HEK293 (cell line): ENCODE measurements around the gene OCLN.

Experiments
- HOXD13 ChIP-seq: sonication (generic); formaldehyde crosslinking; IDR thresholded peaks from 2 replicates; pipeline ENCODE4 v1.8.0; 2022; ENCODE audit warnings: missing genetic modification reagents, borderline replicate concordance
- KLF1 ChIP-seq: fragments of 450-650 bp; formaldehyde crosslinking; IDR thresholded peaks from 2 replicates; pipeline ENCODE4 v1.5.1; 2016; ENCODE audit warnings: missing biosample characterization, missing genetic modification characterization
- ZBTB21 ChIP-seq: fragments of 450-650 bp; formaldehyde crosslinking; IDR thresholded peaks from 2 replicates; pipeline ENCODE4 v1.5.1; 2017; ENCODE audit warnings: missing biosample characterization, missing genetic modification characterization
- ZNF10 ChIP-seq: fragments of 450-650 bp; formaldehyde crosslinking; IDR thresholded peaks from 2 replicates; pipeline ENCODE4 v1.5.1; 2017; ENCODE audit warnings: missing biosample characterization, missing genetic modification characterization
- ZNF138 ChIP-seq: fragments of 450-650 bp; formaldehyde crosslinking; IDR thresholded peaks from 2 replicates; pipeline ENCODE4 v1.5.1; 2016; ENCODE audit warnings: missing biosample characterization, missing genetic modification characterization, borderline replicate concordance
- ZNF169 ChIP-seq: fragments of 450-650 bp; formaldehyde crosslinking; IDR thresholded peaks from 2 replicates; pipeline ENCODE4 v1.5.1; 2016; ENCODE audit warnings: missing biosample characterization, missing genetic modification characterization
- ZNF174 ChIP-seq: fragments of 450-650 bp; formaldehyde crosslinking; IDR thresholded peaks from 2 replicates; pipeline ENCODE4 v1.5.0; 2017; ENCODE audit warnings: missing biosample characterization, mild to moderate bottlenecking, missing genetic modification characterization
- ZNF23 ChIP-seq: fragments of 450-650 bp; formaldehyde crosslinking; IDR thresholded peaks from 2 replicates; pipeline ENCODE4 v1.5.1; 2016; ENCODE audit warnings: missing biosample characterization, missing genetic modification characterization, borderline replicate concordance
- ZNF248 ChIP-seq: fragments of 450-650 bp; formaldehyde crosslinking; IDR thresholded peaks from 2 replicates; pipeline ENCODE4 v1.5.1; 2017; ENCODE audit warnings: missing biosample characterization, missing genetic modification characterization
- ZNF274 ChIP-seq, 2 experiments: fragments of 200-500 bp in 1 of 2; fragments of 450-650 bp in 1 of 2; sonication (Bioruptor generic) in 1 of 2; formaldehyde crosslinking in 1 of 2; IDR thresholded peaks; 2 replicates each; pipeline versions ENCODE4 v1.5.1 to v1.6.1; 2014 to 2016; ENCODE audit warnings: borderline replicate concordance in 1 of 2, inconsistent platforms in 1 of 2, low read length in 1 of 2, missing biosample characterization in 1 of 2, missing genetic modification characterization in 1 of 2
- ZNF354C ChIP-seq: fragments of 450-650 bp; formaldehyde crosslinking; IDR thresholded peaks from 2 replicates; pipeline ENCODE4 v1.5.1; 2016; ENCODE audit warnings: missing biosample characterization, missing genetic modification characterization, low read depth, borderline replicate concordance
- ZNF394 ChIP-seq: fragments of 450-650 bp; formaldehyde crosslinking; IDR thresholded peaks from 2 replicates; pipeline ENCODE4 v1.5.1; 2016; ENCODE audit warnings: missing biosample characterization, missing genetic modification characterization, mild to moderate bottlenecking, moderate library complexity, borderline replicate concordance
- ZNF433 ChIP-seq: fragments of 450-650 bp; formaldehyde crosslinking; IDR thresholded peaks from 2 replicates; pipeline ENCODE4 v1.5.1; 2016; ENCODE audit warnings: missing biosample characterization, missing genetic modification characterization, low read depth
- ZNF529 ChIP-seq: fragments of 450-650 bp; formaldehyde crosslinking; IDR thresholded peaks from 2 replicates; pipeline ENCODE4 v1.5.1; 2017; ENCODE audit warnings: missing genetic modification characterization, missing biosample characterization; ENCODE audit not compliant: insufficient replicate concordance
- ZNF530 ChIP-seq: fragments of 450-650 bp; formaldehyde crosslinking; IDR thresholded peaks from 2 replicates; pipeline ENCODE4 v1.5.1; 2016; ENCODE audit warnings: low read depth, missing biosample characterization, missing genetic modification characterization
- ZNF571 ChIP-seq: fragments of 450-650 bp; formaldehyde crosslinking; IDR thresholded peaks from 2 replicates; pipeline ENCODE4 v1.5.0; 2017; ENCODE audit warnings: missing biosample characterization, missing genetic modification characterization
- ZNF585B ChIP-seq: fragments of 450-650 bp; formaldehyde crosslinking; IDR thresholded peaks from 2 replicates; pipeline ENCODE4 v1.5.1; 2016; ENCODE audit warnings: missing biosample characterization, missing genetic modification characterization
- ZNF621 ChIP-seq: fragments of 450-650 bp; formaldehyde crosslinking; IDR thresholded peaks from 2 replicates; pipeline ENCODE4 v1.5.1; 2017; ENCODE audit warnings: missing biosample characterization, missing genetic modification characterization
- ZNF623 ChIP-seq: fragments of 450-650 bp; formaldehyde crosslinking; IDR thresholded peaks from 2 replicates; pipeline ENCODE4 v1.5.1; 2016; ENCODE audit warnings: missing biosample characterization, missing genetic modification characterization
- ZNF701 ChIP-seq: fragments of 450-650 bp; formaldehyde crosslinking; IDR thresholded peaks from 2 replicates; pipeline ENCODE4 v1.5.1; 2016; ENCODE audit warnings: missing biosample characterization, missing genetic modification characterization
- ZNF837 ChIP-seq: fragments of 450-650 bp; formaldehyde crosslinking; IDR thresholded peaks from 2 replicates; pipeline ENCODE4 v1.5.1; 2016; ENCODE audit warnings: missing biosample characterization, missing genetic modification characterization
- ZNF843 ChIP-seq: fragments of 450-650 bp; formaldehyde crosslinking; IDR thresholded peaks from 2 replicates; pipeline ENCODE4 v1.5.1; 2016; ENCODE audit warnings: missing biosample characterization, missing genetic modification characterization
- ZSCAN16 ChIP-seq: fragments of 450-650 bp; formaldehyde crosslinking; IDR thresholded peaks from 2 replicates; pipeline ENCODE4 v1.5.1; 2016; ENCODE audit warnings: missing biosample characterization, missing genetic modification characterization
- TF ChIP-seq, protein P1 (sequence below): fragments of 450-650 bp; IDR thresholded peaks from 2 replicates; pipeline ENCODE4 v1.5.1; 2018; ENCODE audit warnings: missing biosample characterization, mild to moderate bottlenecking, missing genetic modification characterization
- TF ChIP-seq, protein P2 (sequence below): fragments of 450-650 bp; formaldehyde crosslinking; IDR thresholded peaks from 2 replicates; pipeline ENCODE4 v1.5.1; 2016; ENCODE audit warnings: missing biosample characterization, missing genetic modification characterization, borderline replicate concordance
- TF ChIP-seq, protein P3 (sequence below): fragments of 450-650 bp; formaldehyde crosslinking; IDR thresholded peaks from 2 replicates; pipeline ENCODE4 v1.5.1; 2016; ENCODE audit warnings: missing biosample characterization, missing genetic modification characterization, low read depth
- TF ChIP-seq, protein P4 (sequence below): sonication (generic); formaldehyde crosslinking; IDR thresholded peaks from 2 replicates; pipeline ENCODE4 v1.8.1; 2022; ENCODE audit warnings: mild to moderate bottlenecking, moderate library complexity, missing genetic modification reagents
- TF ChIP-seq, protein P5 (sequence below): fragments of 450-650 bp; formaldehyde crosslinking; IDR thresholded peaks from 2 replicates; pipeline ENCODE4 v1.5.1; 2016; ENCODE audit warnings: missing biosample characterization, missing genetic modification characterization

Gene OCLN

DNA sequence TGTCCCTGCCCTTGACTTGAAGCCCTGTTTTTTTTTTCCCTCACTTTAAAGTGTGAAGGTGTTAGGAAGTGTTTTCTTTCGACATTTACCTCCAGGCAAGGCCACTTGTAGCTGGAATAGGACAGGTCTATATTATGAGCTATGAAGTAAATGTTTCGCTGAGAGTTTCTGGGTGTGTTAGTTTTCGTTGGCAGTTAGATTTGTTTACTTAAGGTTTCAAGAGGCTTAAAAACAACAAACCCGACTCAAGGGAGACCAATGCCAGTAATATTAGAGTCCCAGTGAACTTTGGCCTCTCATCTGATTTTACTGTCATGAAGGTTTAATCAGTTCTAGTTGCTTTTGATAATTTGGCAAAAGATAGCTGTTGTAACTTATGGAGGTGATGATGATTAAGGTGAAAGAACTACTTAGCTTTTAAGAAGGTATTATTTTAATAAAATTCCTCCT lies 25.2 kb downstream of the OCLN start (continued):
- TF ChIP-seq, protein P1, sequence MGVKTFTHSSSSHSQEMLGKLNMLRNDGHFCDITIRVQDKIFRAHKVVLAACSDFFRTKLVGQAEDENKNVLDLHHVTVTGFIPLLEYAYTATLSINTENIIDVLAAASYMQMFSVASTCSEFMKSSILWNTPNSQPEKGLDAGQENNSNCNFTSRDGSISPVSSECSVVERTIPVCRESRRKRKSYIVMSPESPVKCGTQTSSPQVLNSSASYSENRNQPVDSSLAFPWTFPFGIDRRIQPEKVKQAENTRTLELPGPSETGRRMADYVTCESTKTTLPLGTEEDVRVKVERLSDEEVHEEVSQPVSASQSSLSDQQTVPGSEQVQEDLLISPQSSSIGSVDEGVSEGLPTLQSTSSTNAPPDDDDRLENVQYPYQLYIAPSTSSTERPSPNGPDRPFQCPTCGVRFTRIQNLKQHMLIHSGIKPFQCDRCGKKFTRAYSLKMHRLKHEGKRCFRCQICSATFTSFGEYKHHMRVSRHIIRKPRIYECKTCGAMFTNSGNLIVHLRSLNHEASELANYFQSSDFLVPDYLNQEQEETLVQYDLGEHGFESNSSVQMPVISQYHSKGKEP: peak; percentile 81
- TF ChIP-seq, protein P2, sequence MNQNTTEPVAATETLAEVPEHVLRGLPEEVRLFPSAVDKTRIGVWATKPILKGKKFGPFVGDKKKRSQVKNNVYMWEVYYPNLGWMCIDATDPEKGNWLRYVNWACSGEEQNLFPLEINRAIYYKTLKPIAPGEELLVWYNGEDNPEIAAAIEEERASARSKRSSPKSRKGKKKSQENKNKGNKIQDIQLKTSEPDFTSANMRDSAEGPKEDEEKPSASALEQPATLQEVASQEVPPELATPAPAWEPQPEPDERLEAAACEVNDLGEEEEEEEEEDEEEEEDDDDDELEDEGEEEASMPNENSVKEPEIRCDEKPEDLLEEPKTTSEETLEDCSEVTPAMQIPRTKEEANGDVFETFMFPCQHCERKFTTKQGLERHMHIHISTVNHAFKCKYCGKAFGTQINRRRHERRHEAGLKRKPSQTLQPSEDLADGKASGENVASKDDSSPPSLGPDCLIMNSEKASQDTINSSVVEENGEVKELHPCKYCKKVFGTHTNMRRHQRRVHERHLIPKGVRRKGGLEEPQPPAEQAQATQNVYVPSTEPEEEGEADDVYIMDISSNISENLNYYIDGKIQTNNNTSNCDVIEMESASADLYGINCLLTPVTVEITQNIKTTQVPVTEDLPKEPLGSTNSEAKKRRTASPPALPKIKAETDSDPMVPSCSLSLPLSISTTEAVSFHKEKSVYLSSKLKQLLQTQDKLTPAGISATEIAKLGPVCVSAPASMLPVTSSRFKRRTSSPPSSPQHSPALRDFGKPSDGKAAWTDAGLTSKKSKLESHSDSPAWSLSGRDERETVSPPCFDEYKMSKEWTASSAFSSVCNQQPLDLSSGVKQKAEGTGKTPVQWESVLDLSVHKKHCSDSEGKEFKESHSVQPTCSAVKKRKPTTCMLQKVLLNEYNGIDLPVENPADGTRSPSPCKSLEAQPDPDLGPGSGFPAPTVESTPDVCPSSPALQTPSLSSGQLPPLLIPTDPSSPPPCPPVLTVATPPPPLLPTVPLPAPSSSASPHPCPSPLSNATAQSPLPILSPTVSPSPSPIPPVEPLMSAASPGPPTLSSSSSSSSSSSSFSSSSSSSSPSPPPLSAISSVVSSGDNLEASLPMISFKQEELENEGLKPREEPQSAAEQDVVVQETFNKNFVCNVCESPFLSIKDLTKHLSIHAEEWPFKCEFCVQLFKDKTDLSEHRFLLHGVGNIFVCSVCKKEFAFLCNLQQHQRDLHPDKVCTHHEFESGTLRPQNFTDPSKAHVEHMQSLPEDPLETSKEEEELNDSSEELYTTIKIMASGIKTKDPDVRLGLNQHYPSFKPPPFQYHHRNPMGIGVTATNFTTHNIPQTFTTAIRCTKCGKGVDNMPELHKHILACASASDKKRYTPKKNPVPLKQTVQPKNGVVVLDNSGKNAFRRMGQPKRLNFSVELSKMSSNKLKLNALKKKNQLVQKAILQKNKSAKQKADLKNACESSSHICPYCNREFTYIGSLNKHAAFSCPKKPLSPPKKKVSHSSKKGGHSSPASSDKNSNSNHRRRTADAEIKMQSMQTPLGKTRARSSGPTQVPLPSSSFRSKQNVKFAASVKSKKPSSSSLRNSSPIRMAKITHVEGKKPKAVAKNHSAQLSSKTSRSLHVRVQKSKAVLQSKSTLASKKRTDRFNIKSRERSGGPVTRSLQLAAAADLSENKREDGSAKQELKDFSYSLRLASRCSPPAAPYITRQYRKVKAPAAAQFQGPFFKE (tag by site-specific recombination): no peak
- TF ChIP-seq ZNF621 (tag by site-specific recombination) (no peak), ZNF843 (tag by site-specific recombination) (peak; percentile 98), ZNF394 (tag by site-specific recombination) (peak; percentile 49; the same call in 1 of the 2 replicates), ZNF23 (tag by site-specific recombination) (no peak), ZNF433 (tag by site-specific recombination) (no peak), ZNF138 (tag by site-specific recombination) (no peak), ZNF837 (no peak), KLF1 (tag by site-specific recombination) (peak; percentile 94), ZNF354C (tag by site-specific recombination) (no peak), ZNF248 (tag by site-specific recombination) (no peak), ZNF10 (tag by site-specific recombination) (peak; percentile 59; the same call in 1 of the 2 replicates), ZNF174 (tag by site-specific recombination) (no peak), ZNF529 (tag by site-specific recombination) (no peak), ZNF530 (tag by site-specific recombination) (no peak), ZNF623 (no peak), ZNF585B (no peak), ZSCAN16 (no peak), ZNF274 (IDR thresholded peaks at IDR 0.05; ENCODE audit: low read length) (no peak), ZNF274 (tag by site-specific recombination; IDR thresholded peaks at IDR 0.05; ENCODE audit: borderline replicate concordance) (no peak), HOXD13 (CRISPR knock-in tag) (no peak), ZNF701 (tag by site-specific recombination) (no peak), ZBTB21 (tag by site-specific recombination) (0 out of 2 replicates have a peak, but pooled peaks have one; percentile 9), ZNF571 (tag by site-specific recombination) (no peak), ZNF169 (tag by site-specific recombination) (no peak)
- TF ChIP-seq, protein P3, sequence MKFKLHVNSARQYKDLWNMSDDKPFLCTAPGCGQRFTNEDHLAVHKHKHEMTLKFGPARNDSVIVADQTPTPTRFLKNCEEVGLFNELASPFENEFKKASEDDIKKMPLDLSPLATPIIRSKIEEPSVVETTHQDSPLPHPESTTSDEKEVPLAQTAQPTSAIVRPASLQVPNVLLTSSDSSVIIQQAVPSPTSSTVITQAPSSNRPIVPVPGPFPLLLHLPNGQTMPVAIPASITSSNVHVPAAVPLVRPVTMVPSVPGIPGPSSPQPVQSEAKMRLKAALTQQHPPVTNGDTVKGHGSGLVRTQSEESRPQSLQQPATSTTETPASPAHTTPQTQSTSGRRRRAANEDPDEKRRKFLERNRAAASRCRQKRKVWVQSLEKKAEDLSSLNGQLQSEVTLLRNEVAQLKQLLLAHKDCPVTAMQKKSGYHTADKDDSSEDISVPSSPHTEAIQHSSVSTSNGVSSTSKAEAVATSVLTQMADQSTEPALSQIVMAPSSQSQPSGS (tag by site-specific recombination): 0 out of 2 replicates have a peak, but pooled peaks have one; percentile 42
- TF ChIP-seq, protein P4, sequence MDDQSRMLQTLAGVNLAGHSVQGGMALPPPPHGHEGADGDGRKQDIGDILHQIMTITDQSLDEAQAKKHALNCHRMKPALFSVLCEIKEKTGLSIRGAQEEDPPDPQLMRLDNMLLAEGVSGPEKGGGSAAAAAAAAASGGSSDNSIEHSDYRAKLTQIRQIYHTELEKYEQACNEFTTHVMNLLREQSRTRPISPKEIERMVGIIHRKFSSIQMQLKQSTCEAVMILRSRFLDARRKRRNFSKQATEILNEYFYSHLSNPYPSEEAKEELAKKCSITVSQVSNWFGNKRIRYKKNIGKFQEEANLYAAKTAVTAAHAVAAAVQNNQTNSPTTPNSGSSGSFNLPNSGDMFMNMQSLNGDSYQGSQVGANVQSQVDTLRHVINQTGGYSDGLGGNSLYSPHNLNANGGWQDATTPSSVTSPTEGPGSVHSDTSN (CRISPR knock-in tag): no peak
- TF ChIP-seq, protein P5, sequence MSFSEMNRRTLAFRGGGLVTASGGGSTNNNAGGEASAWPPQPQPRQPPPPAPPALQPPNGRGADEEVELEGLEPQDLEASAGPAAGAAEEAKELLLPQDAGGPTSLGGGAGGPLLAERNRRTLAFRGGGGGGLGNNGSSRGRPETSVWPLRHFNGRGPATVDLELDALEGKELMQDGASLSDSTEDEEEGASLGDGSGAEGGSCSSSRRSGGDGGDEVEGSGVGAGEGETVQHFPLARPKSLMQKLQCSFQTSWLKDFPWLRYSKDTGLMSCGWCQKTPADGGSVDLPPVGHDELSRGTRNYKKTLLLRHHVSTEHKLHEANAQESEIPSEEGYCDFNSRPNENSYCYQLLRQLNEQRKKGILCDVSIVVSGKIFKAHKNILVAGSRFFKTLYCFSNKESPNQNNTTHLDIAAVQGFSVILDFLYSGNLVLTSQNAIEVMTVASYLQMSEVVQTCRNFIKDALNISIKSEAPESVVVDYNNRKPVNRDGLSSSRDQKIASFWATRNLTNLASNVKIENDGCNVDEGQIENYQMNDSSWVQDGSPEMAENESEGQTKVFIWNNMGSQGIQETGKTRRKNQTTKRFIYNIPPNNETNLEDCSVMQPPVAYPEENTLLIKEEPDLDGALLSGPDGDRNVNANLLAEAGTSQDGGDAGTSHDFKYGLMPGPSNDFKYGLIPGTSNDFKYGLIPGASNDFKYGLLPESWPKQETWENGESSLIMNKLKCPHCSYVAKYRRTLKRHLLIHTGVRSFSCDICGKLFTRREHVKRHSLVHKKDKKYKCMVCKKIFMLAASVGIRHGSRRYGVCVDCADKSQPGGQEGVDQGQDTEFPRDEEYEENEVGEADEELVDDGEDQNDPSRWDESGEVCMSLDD (tag by site-specific recombination): no peak
